ENCODE measurements around the gene SPRED1. TPM values are rescaled to one million over a fixed set of nuclear protein-coding genes. Genes with fewer than 3 reads are reported as not detected.
"Not testable (repeated sequence)": the region's sequence is repeated elsewhere in the genome, so short reads cannot be mapped to it uniquely, and the experiment has no call there.

SPRED1 gene
- total RNA-seq, 4 donors from 2014 or later: 3.7 to 7.2 (median 5.3) TPM

GRCh38 chr15:38267421-38268022 lies 14.9 kb downstream of the SPRED1 start:
- no peak overlapping the region for H3K4me3 ChIP-seq
- ATAC-seq (no peak), DNase-seq (no peak)
- no peak overlapping the region for H3K27ac ChIP-seq
- TF ChIP-seq, protein P1, sequence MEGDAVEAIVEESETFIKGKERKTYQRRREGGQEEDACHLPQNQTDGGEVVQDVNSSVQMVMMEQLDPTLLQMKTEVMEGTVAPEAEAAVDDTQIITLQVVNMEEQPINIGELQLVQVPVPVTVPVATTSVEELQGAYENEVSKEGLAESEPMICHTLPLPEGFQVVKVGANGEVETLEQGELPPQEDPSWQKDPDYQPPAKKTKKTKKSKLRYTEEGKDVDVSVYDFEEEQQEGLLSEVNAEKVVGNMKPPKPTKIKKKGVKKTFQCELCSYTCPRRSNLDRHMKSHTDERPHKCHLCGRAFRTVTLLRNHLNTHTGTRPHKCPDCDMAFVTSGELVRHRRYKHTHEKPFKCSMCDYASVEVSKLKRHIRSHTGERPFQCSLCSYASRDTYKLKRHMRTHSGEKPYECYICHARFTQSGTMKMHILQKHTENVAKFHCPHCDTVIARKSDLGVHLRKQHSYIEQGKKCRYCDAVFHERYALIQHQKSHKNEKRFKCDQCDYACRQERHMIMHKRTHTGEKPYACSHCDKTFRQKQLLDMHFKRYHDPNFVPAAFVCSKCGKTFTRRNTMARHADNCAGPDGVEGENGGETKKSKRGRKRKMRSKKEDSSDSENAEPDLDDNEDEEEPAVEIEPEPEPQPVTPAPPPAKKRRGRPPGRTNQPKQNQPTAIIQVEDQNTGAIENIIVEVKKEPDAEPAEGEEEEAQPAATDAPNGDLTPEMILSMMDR (IDR thresholded peaks at IDR 0.05 in 4 of 5, conservative IDR thresholded peaks at IDR 0.05 in 1 of 5): no peak
- no peak for TF ChIP-seq POLR2A (IDR thresholded peaks at IDR 0.05)
- intact Hi-C loops (cut with DNase I; ENCODE audit: low total_unique reads) (no loop called here), in situ Hi-C loops (cut with MboI; ENCODE audit: low sequenced_read_pairs in 4 of 4) (no loop called here)
- peaks cover 8 to 13% of the 10 kb centered on the region in 2 donors for H3K4me1 ChIP-seq
- no peaks in the 10 kb centered on the region for H3K27me3 ChIP-seq
- no peaks in the 10 kb centered on the region for H3K9me3 ChIP-seq
- H3K36me3 ChIP-seq: no peaks in the 10 kb centered on the region

- Histone ChIP-seq H3K4me1 (peaks cover 3 to 23% of the 10 kb centered on the region in 2 donors), H3K9me3 (no peaks in the 10 kb centered on the region), H3K27ac (no peak overlapping the region), H3K27me3 (no peaks in the 10 kb centered on the region), H3K36me3 (no peaks in the 10 kb centered on the region), H3K4me3 (no peak overlapping the region)
- DNase-seq (no peak), ATAC-seq (no peak)
- TF ChIP-seq POLR2A (IDR thresholded peaks at IDR 0.05): no peak
- TF ChIP-seq, protein P1 (IDR thresholded peaks at IDR 0.05 in 4 of 5, conservative IDR thresholded peaks at IDR 0.05 in 1 of 5): no peak
- in situ Hi-C loops (cut with MboI; ENCODE audit: low sequenced_read_pairs in 4 of 4): no loop called here
- intact Hi-C loops (cut with DNase I; ENCODE audit: low total_unique reads): no loop called here
Observed at GRCh38 chr15:38271144-38271543, 18.5 kb downstream of the SPRED1 start.

DNA sequence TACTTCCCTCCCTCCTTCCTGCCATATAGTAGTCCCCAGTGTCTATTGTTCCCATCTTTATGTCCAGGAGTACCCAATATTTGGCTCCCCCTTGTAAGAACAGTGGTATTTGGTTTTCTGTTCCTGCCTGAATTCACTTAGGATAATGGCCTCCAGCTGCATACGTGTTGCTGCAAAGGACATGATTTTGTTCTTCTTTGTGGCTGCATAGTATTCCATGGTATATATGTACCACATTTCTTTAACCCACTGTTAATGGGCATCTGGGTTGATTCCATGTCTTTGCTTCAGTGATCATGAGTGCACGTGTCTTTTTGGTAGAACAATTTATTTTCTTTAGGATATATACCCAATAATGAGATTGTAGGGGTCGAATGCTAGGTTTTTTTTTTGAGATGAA lies 19.3 kb downstream of the SPRED1 start:
- Histone ChIP-seq H3K4me3 (no peak overlapping the region), H3K36me3 (no peaks in the 10 kb centered on the region), H3K27ac (no peak overlapping the region), H3K9me3 (no peaks in the 10 kb centered on the region), H3K4me1 (peaks cover 0 to 15% of the 10 kb centered on the region in 2 donors), H3K27me3 (no peaks in the 10 kb centered on the region)
- TF ChIP-seq, protein P1 (IDR thresholded peaks at IDR 0.05 in 4 of 5, conservative IDR thresholded peaks at IDR 0.05 in 1 of 5): no peak
- no peak for TF ChIP-seq POLR2A (IDR thresholded peaks at IDR 0.05)
- intact Hi-C loops (cut with DNase I; ENCODE audit: low total_unique reads): no loop called here
- in situ Hi-C loops (cut with MboI; ENCODE audit: low sequenced_read_pairs in 4 of 4): no loop called here
- DNase-seq (no peak), ATAC-seq (no peak)

DNA sequence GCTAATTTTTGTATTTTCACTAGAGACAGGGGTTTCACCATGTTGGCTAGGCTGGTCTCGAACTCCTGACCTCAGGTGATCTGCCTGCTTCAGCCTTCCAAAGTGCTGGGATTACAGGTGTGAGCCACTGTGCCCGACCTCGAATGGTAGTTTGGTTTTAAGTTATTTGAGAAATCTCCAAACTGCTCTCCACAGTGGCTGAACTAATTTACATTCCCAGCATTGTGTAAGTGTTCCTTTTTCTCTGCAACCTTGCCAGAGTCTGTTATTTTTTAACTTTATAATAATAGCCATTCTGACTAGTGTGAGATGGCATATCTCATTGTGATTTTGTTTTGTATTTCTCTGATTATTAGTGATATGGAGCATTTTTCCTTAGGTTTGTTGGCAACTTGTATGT lies 19.8 kb downstream of the SPRED1 start:
- H3K27ac ChIP-seq; DNase-seq; in situ Hi-C loops (cut with MboI; ENCODE audit: low sequenced_read_pairs in 4 of 4); intact Hi-C loops (cut with DNase I; ENCODE audit: low total_unique reads); H3K4me3 ChIP-seq; H3K9me3 ChIP-seq; ATAC-seq; H3K27me3 ChIP-seq; H3K36me3 ChIP-seq: not testable (repeated sequence)
- peaks cover 0 to 14% of the 10 kb centered on the region in 2 donors for H3K4me1 ChIP-seq

GRCh38 chr15:38274135-38274534 lies 21.5 kb downstream of the SPRED1 start:
- no peak for ATAC-seq
- intact Hi-C loops (cut with DNase I; ENCODE audit: low total_unique reads): no loop called here
- in situ Hi-C loops (cut with MboI; ENCODE audit: low sequenced_read_pairs in 4 of 4): no loop called here

More at GRCh38 chr15:38274135-38274534, 21.5 kb downstream of the SPRED1 start:
- Histone ChIP-seq H3K4me1 (peaks cover 0 to 14% of the 10 kb centered on the region in 2 donors), H3K27me3 (no peaks in the 10 kb centered on the region), H3K27ac (no peak overlapping the region), H3K36me3 (no peaks in the 10 kb centered on the region), H3K9me3 (no peaks in the 10 kb centered on the region), H3K4me3 (no peak overlapping the region)
- DNase-seq: no peak
- TF ChIP-seq, protein P1 (IDR thresholded peaks at IDR 0.05 in 4 of 5, conservative IDR thresholded peaks at IDR 0.05 in 1 of 5): no peak
- no peak for TF ChIP-seq POLR2A (IDR thresholded peaks at IDR 0.05)

Measured in gastrocnemius medialis (tissue), 4 donors.